Measurements from ENCODE around the gene COX8A. TPM values are rescaled to one million over a fixed set of nuclear protein-coding genes. Genes with fewer than 3 reads are reported as not detected.

The COX8A gene
- total and polyA plus RNA-seq, 2 of the 13 experiments (the other 11 are each of a cell fraction or from before 2014, with no cell fraction given), result 202 to 406 TPM

- no peak for TF ChIP-seq NONO (IDR thresholded peaks at IDR 0.05)
- TF ChIP-seq NONO (CRISPR knock-in tag; conservative IDR thresholded peaks at IDR 0.05), result no peak
- 0 out of 2 replicates have a peak, but pooled peaks have one; percentile 11 for TF ChIP-seq ZNF724P (CRISPR knock-in tag; IDR thresholded peaks at IDR 0.05; ENCODE audit: borderline replicate concordance)
- no peak for TF ChIP-seq SMAD3 (CRISPR knock-in tag; IDR thresholded peaks at IDR 0.05)
- TF ChIP-seq, protein P1, sequence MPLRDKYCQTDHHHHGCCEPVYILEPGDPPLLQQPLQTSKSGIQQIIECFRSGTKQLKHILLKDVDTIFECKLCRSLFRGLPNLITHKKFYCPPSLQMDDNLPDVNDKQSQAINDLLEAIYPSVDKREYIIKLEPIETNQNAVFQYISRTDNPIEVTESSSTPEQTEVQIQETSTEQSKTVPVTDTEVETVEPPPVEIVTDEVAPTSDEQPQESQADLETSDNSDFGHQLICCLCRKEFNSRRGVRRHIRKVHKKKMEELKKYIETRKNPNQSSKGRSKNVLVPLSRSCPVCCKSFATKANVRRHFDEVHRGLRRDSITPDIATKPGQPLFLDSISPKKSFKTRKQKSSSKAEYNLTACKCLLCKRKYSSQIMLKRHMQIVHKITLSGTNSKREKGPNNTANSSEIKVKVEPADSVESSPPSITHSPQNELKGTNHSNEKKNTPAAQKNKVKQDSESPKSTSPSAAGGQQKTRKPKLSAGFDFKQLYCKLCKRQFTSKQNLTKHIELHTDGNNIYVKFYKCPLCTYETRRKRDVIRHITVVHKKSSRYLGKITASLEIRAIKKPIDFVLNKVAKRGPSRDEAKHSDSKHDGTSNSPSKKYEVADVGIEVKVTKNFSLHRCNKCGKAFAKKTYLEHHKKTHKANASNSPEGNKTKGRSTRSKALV (CRISPR knock-in tag; IDR thresholded peaks at IDR 0.05), result no peak
- peak; percentile 67; the same call in 1 of the 2 replicates for TF ChIP-seq ZFP82 (CRISPR knock-in tag; IDR thresholded peaks at IDR 0.05; ENCODE audit: borderline replicate concordance)
- TF ChIP-seq PCBP2 (optimal IDR thresholded peaks at IDR 0.05; ENCODE audit: low read depth, low read length, poor library complexity, severe bottlenecking), result no peak
- 0 out of 2 replicates have a peak, but pooled peaks have one; percentile 3 for TF ChIP-seq ATF7-NPFF (CRISPR knock-in tag; IDR thresholded peaks at IDR 0.05; ENCODE audit: low read depth)
- TF ChIP-seq RBFOX2 (IDR thresholded peaks at IDR 0.05; ENCODE audit: low read depth, low read length), result peak; percentile 3; the same call in 1 of the 2 replicates
- 0 out of 2 replicates have a peak, but pooled peaks have one; percentile 11 for TF ChIP-seq ZNF253 (CRISPR knock-in tag; IDR thresholded peaks at IDR 0.05; ENCODE audit: borderline replicate concordance)
- TF ChIP-seq ZNF563 (CRISPR knock-in tag; IDR thresholded peaks at IDR 0.05), result peak; percentile 97; the same call in 1 of the 2 replicates
- TF ChIP-seq MLLT10 (CRISPR knock-in tag; IDR thresholded peaks at IDR 0.05), result no peak
- 0 out of 2 replicates have a peak, but pooled peaks have one; percentile 71 for TF ChIP-seq ZNF784 (CRISPR knock-in tag; IDR thresholded peaks at IDR 0.05; ENCODE audit: borderline replicate concordance)
- 0 out of 2 replicates have a peak, but pooled peaks have one; percentile 44 for TF ChIP-seq REXO4 (CRISPR knock-in tag; IDR thresholded peaks at IDR 0.05; ENCODE audit: borderline replicate concordance)
- TF ChIP-seq ZNF747 (CRISPR knock-in tag; IDR thresholded peaks at IDR 0.05; ENCODE audit: borderline replicate concordance), result peak; percentile 32; the same call in 1 of the 2 replicates
- TF ChIP-seq ZNF296 (CRISPR knock-in tag; conservative IDR thresholded peaks at IDR 0.05), result 0 out of 2 replicates have a peak, but pooled peaks have one; percentile 53
- TF ChIP-seq SOX6 (IDR thresholded peaks at IDR 0.05), result no peak
- TF ChIP-seq SOX6 (CRISPR knock-in tag; IDR thresholded peaks at IDR 0.05), result 0 out of 2 replicates have a peak, but pooled peaks have one; percentile 1
- TF ChIP-seq SMAD9 (CRISPR knock-in tag; IDR thresholded peaks at IDR 0.05), result peak; percentile 19; the same call in 1 of the 2 replicates
- no peak for TF ChIP-seq MAFF (IDR thresholded peaks at IDR 0.05; ENCODE audit: low read depth, low read length)
- TF ChIP-seq, protein P2, sequence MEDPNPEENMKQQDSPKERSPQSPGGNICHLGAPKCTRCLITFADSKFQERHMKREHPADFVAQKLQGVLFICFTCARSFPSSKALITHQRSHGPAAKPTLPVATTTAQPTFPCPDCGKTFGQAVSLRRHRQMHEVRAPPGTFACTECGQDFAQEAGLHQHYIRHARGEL (CRISPR knock-in tag; IDR thresholded peaks at IDR 0.05), result 0 out of 2 replicates have a peak, but pooled peaks have one; percentile 3
- peak; percentile 10; the same call in 1 of the 2 replicates for TF ChIP-seq ZNF605 (CRISPR knock-in tag; IDR thresholded peaks at IDR 0.05)
- TF ChIP-seq ARHGAP35 (CRISPR knock-in tag; IDR thresholded peaks at IDR 0.05; ENCODE audit: borderline replicate concordance), result 0 out of 2 replicates have a peak, but pooled peaks have one; percentile 18
Measured at GRCh38 chr11:63986932-63987513, 12.6 kb downstream of the COX8A start (continued).

All from HepG2 (cell line).